ENCODE measurements around the gene RFX4.
"Not testable (repeated sequence)": the region's sequence is repeated elsewhere in the genome, so short reads cannot be mapped to it uniquely, and the experiment has no call there.

The RFX4 gene

DNA sequence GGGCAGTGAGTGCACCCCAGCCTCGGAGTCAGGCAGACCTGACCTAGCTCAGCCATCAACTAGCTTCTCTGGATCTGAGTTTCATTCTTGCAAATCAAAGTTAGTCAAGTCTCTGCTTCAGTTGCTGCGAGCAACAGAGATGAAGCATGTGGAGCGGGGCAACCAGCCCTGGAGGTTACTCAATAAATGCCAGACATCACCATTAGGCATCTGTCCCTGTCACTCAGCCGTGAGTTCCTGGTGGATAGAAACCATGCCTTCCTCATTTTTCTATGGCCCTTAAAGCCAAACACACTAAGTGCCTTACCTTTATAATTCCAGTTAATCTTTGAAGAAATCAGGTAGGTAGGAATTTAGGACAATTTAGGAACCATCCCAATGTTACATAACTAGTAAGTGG lies 19.3 kb downstream of the RFX4 start:
- no peak overlapping the region for H3K4me3 Mint-ChIP-seq
- CTCF ChIA-PET: no interaction called here
- no peaks in the 10 kb centered on the region for H3K36me3 Mint-ChIP-seq
- DNase-seq: no peak
- H3K4me1 Mint-ChIP-seq: no peaks in the 10 kb centered on the region
- H3K27ac Mint-ChIP-seq: no peak overlapping the region
- no peaks in the 10 kb centered on the region for H3K9me3 Mint-ChIP-seq
- H3K27me3 Mint-ChIP-seq: peaks cover 10% of the 10 kb centered on the region

GRCh38 chr12:106605254-106605653 lies 22.4 kb downstream of the RFX4 start:
- CTCF ChIA-PET: no interaction called here
- H3K4me3 Mint-ChIP-seq: no peak overlapping the region
- H3K4me1 Mint-ChIP-seq: no peaks in the 10 kb centered on the region

DNA sequence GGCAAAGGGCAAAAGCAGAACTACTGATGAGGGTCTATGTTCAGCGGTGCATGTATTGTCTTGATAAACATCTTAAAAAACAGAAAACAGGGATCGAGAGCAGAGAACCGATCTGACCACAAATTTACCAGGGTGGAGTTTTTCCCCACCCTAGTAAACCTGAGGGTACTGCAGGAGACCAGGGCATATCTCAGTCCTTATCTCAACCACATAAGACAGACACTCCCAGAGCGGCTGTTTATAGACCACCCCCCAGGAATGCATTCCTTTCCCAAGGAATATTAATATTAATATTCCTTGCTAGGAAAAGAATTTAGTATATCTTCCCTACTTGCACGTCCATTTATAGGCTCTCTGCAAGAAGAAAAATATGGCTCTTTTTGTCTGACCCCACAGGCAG lies 37.8 kb downstream of the RFX4 start:
- H3K4me3 Mint-ChIP-seq, CTCF ChIA-PET, H3K4me1 Mint-ChIP-seq, H3K27ac Mint-ChIP-seq, H3K36me3 Mint-ChIP-seq, DNase-seq: not testable (repeated sequence)
- Mint-ChIP-seq H3K9me3 (peaks cover 12% of the 10 kb centered on the region), H3K27me3 (peaks cover 21% of the 10 kb centered on the region)

More at GRCh38 chr12:106605254-106605653, 22.4 kb downstream of the RFX4 start:
- peaks cover 10% of the 10 kb centered on the region for H3K27me3 Mint-ChIP-seq
- H3K27ac Mint-ChIP-seq: no peak overlapping the region
- peaks cover under 1% of the 10 kb centered on the region for H3K9me3 Mint-ChIP-seq
- no peaks in the 10 kb centered on the region for H3K36me3 Mint-ChIP-seq
- DNase-seq: no peak

- H3K27ac Mint-ChIP-seq: no peak overlapping the region
- no peaks in the 10 kb centered on the region for H3K4me1 Mint-ChIP-seq
- no peak overlapping the region for H3K4me3 Mint-ChIP-seq
- DNase-seq: no peak
- no peaks in the 10 kb centered on the region for H3K9me3 Mint-ChIP-seq
- H3K27me3 Mint-ChIP-seq: peaks cover 4% of the 10 kb centered on the region
- no peaks in the 10 kb centered on the region for H3K36me3 Mint-ChIP-seq
- CTCF ChIA-PET: no interaction called here
These were observed 43.2 kb downstream of the RFX4 start for GRCh38 chr12:106625976-106626375.

DNA sequence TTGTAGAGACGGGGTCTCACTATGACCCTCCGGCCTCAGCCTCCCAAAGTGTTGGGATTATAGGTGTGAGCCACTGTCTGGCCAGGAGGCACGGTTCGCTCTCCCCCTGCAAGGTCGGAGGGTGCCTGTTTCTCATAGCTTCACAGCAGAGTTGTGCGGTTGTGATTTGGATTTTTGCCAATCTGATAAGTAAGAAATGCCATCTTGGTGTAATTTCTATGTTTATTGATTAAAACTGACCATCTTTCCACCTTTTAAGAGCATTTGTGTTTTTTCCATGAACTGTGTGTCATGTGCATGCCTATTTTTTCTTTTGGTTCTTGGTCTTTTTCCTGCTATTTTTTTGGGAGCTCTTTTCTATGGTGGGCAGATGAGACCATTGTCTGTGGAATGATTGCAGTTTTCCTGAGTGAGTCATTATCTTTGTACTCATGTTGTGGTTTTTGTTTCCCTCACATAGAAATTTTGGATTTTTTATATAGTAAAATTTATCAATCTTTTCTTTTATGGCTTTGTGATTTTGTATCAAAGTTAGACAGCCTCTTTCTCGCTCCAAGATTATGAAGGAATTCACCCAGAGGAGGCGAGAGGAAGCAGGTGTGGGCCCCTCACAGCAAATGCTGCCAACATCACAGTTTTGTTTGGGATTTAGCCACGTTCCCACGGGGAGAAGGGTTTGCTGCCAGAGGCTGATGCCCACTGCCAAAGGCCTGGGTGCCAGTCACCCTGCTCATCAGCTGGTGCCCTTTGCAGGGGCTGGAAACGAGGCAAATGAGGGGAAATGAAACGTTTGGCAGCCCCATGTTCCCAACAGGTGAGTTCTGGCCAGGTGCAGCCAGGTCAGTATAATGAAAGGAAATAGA lies 47.2 kb downstream of the RFX4 start:
- Mint-ChIP-seq H3K27ac (no peak overlapping the region), H3K9me3 (no peaks in the 10 kb centered on the region), H3K27me3 (peaks cover 7% of the 10 kb centered on the region), H3K4me1 (no peaks in the 10 kb centered on the region), H3K36me3 (no peaks in the 10 kb centered on the region), H3K4me3 (no peak overlapping the region)
- DNase-seq: no peak
- CTCF ChIA-PET: no interaction called here

DNA sequence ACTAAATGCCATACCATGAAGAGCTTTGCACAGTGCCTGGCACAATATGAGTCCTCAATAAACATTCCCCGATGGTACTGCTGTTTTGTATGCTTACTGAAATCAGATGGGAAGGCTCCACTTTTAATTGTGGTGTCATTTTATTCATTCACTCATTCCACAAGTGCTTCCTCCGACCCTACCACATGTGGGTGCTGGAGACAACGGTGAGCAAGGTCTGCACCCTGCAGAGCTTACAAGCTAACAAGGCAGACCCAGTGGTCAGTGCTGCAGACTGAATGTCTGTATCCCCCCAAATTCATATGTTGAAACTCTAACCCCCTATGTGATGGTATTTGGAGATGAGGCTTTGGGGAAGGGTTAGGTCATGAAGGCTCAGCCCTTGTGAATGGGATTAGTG lies 48.3 kb downstream of the RFX4 start:
- Mint-ChIP-seq H3K27ac (no peak overlapping the region), H3K9me3 (no peaks in the 10 kb centered on the region)

DNA sequence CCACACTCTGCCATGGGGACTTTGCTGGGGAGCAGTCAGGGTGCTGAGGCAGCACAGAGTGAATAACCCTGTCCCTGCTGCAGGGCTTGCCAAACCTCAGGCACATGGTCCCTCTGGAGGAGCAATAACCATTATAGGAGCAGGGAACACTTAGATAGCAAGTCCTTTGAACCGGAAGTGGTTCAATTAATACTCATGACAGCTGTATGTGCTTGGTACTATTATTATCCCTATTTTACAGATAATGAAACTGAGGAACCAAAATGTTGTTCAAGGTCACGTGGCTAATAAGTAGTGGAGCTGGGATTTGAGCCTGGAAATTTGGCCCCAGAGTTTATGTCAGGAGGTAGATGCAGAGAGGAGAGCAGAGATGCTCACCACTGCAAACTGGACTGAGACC lies 49.0 kb downstream of the RFX4 start:
- Mint-ChIP-seq H3K36me3 (no peaks in the 10 kb centered on the region), H3K27ac (no peak overlapping the region), H3K4me3 (no peak overlapping the region), H3K4me1 (no peaks in the 10 kb centered on the region), H3K9me3 (no peaks in the 10 kb centered on the region), H3K27me3 (peaks cover 7% of the 10 kb centered on the region)
- CTCF ChIA-PET: no interaction called here
- no peak for DNase-seq

More for the DNA sequence above, 48.3 kb downstream of the RFX4 start:
- Mint-ChIP-seq H3K27me3 (peaks cover 7% of the 10 kb centered on the region), H3K4me1 (no peaks in the 10 kb centered on the region), H3K4me3 (no peak overlapping the region), H3K36me3 (no peaks in the 10 kb centered on the region)
- no peak for DNase-seq
- CTCF ChIA-PET: no interaction called here

GRCh38 chr12:106632797-106633450 lies 50.1 kb downstream of the RFX4 start:
- peaks cover 6% of the 10 kb centered on the region for H3K27me3 Mint-ChIP-seq
- H3K9me3 Mint-ChIP-seq: no peaks in the 10 kb centered on the region
- H3K36me3 Mint-ChIP-seq: no peaks in the 10 kb centered on the region
- no peak for DNase-seq
- no peak overlapping the region for H3K27ac Mint-ChIP-seq
- no peak overlapping the region for H3K4me3 Mint-ChIP-seq
- no peaks in the 10 kb centered on the region for H3K4me1 Mint-ChIP-seq
- CTCF ChIA-PET: no interaction called here

DNA sequence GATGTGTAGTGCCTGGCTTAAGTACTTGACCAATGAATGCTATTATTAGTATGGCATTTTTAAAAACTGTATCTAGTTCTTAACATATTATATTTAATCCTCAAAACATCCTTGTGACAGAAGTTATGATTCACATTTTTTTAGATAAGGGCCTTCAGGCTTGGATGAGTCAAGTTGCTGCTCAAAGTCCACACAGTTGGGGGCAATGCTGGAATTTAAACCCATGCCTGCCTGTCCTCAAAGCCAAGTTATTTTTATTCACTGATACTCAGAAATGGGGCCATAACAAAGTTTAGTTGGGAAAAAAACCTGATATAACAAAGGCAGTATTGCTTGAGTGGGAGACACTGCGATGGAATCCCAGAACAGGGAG lies 50.6 kb downstream of the RFX4 start:
- H3K4me3 Mint-ChIP-seq: no peak overlapping the region
- no peak overlapping the region for H3K27ac Mint-ChIP-seq
- no peaks in the 10 kb centered on the region for H3K9me3 Mint-ChIP-seq
- no peaks in the 10 kb centered on the region for H3K36me3 Mint-ChIP-seq
- peaks cover 3% of the 10 kb centered on the region for H3K27me3 Mint-ChIP-seq
- no peaks in the 10 kb centered on the region for H3K4me1 Mint-ChIP-seq
- no peak for DNase-seq
- CTCF ChIA-PET: no interaction called here

- no peak for DNase-seq
- CTCF ChIA-PET: no interaction called here
- Mint-ChIP-seq H3K9me3 (no peaks in the 10 kb centered on the region), H3K36me3 (no peaks in the 10 kb centered on the region), H3K27ac (no peak overlapping the region), H3K4me1 (no peaks in the 10 kb centered on the region), H3K27me3 (peaks cover 3% of the 10 kb centered on the region), H3K4me3 (no peak overlapping the region)
These were observed 51.4 kb downstream of the RFX4 start for GRCh38 chr12:106634206-106634605.

GRCh38 chr12:106643000-106643399 lies 60.2 kb downstream of the RFX4 start:
- Mint-ChIP-seq H3K9me3 (no peaks in the 10 kb centered on the region), H3K4me3 (no peak overlapping the region), H3K36me3 (no peaks in the 10 kb centered on the region), H3K27me3 (peaks cover 3% of the 10 kb centered on the region), H3K4me1 (no peaks in the 10 kb centered on the region), H3K27ac (no peak overlapping the region)
- CTCF ChIA-PET: no interaction called here
- no peak for DNase-seq

GRCh38 chr12:106644335-106645073 lies 61.7 kb downstream of the RFX4 start:
- H3K4me1 Mint-ChIP-seq: no peaks in the 10 kb centered on the region
- peaks cover 3% of the 10 kb centered on the region for H3K27me3 Mint-ChIP-seq
- CTCF ChIA-PET: no interaction called here

DNA sequence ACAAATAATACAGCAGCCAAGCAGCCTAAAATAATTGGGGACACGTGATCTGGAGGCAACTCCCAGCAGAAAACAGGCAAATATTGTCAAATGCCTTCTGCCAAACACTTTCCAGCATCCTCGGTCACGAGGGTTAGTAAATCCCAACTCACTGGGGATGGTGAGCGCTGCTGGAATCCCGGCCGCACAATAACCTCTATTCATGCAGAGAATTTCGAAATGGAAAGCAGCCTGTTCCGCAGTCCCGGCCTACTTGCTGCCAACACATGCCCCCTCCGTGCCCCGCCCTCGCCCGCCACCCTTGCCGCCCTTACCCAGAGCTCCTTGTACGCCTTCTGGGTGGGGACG lies 62.2 kb downstream of the RFX4 start:
- H3K36me3 Mint-ChIP-seq: no peaks in the 10 kb centered on the region
- DNase-seq: no peak
- CTCF ChIA-PET: interaction anchor here (1.2 kb wide), 1 partner anchor 11 kb away, joined by 3 read pairs; no protein-coding TSS in a partner anchor
- no peak overlapping the region for H3K4me3 Mint-ChIP-seq
- no peak overlapping the region for H3K27ac Mint-ChIP-seq
- H3K4me1 Mint-ChIP-seq: no peaks in the 10 kb centered on the region
- H3K9me3 Mint-ChIP-seq: no peaks in the 10 kb centered on the region
- peaks cover 3% of the 10 kb centered on the region for H3K27me3 Mint-ChIP-seq

More at GRCh38 chr12:106644335-106645073, 61.7 kb downstream of the RFX4 start:
- Mint-ChIP-seq H3K4me3 (no peak overlapping the region), H3K36me3 (no peaks in the 10 kb centered on the region), H3K27ac (no peak overlapping the region), H3K9me3 (no peaks in the 10 kb centered on the region)
- no peak for DNase-seq

DNA sequence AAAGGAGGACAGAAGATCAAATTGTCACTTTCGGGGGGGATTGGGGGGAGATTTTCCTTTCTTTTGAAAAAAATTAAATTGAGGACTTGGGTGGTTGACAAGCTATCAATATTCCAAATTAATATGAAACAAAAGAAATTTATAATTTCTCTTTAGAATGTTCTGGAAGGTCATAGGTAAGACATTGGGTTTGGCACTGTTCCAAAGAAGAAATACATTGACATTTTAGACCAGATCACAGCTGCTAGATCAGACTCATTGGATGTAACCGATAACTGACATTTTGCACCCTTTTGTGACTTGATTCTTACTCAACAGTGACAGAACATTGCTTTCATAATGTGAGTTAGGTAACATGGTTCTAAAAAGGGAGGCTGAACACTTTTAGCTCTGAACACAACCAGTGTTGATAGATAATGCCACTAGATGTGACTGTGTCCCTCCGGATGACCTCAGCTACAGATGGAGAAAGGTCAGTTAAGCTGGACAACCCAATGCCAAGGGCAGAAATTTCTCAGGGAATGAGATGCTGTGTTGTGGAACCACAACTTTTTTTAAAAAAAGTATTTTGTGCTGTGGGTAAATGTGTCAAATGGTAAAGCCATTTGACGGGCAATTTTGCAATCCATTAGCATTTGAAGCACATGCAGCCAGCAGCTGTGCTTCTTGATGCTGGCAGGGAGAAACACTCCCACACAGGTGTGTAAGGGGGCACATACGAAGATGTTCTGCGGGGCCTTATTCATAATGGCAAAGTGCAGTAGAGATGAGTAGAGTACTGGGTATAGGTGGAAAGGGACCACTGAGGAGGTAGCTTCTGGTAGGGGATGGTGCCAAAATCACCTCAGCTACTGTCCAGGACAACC lies 62.9 kb downstream of the RFX4 start:
- no peaks in the 10 kb centered on the region for H3K4me1 Mint-ChIP-seq
- no peak for DNase-seq
- H3K9me3 Mint-ChIP-seq: no peaks in the 10 kb centered on the region
- H3K27me3 Mint-ChIP-seq: peaks cover 3% of the 10 kb centered on the region
- no peak overlapping the region for H3K4me3 Mint-ChIP-seq
- H3K36me3 Mint-ChIP-seq: no peaks in the 10 kb centered on the region
- CTCF ChIA-PET: interaction anchor here (1.2 kb wide), 1 partner anchor 10 kb away, joined by 3 read pairs; no protein-coding TSS in a partner anchor
- no peak overlapping the region for H3K27ac Mint-ChIP-seq
